ENCODE data around the gene RNF10. TPM values are rescaled to one million over a fixed set of nuclear protein-coding genes. Genes with fewer than 3 reads are reported as not detected.

RNF10 gene
- total RNA-seq, 1 experiment from 2014 or later, result 153 TPM

GRCh38 chr12:120544691-120545090, 10.5 kb downstream of the RNF10 start:
- WGBS (ENCODE audit: extremely low coverage, insufficient read length, low lambda C conversion rate), result no CpG with 5 or more reads among the region's 3 CpGs
- Histone ChIP-seq H3T11ph (ENCODE audit: low read length) (no peak overlapping the region), H2BK15ac (ENCODE audit: low read depth, low read length) (no peak overlapping the region), H4K5ac (ENCODE audit: insufficient read length, low read depth, low read length) (no peak overlapping the region), H2AK5ac (ENCODE audit: insufficient read length, low read length) (no peak overlapping the region), H4K91ac (ENCODE audit: insufficient read length, low read depth, low read length) (no peak overlapping the region), H2BK5ac (ENCODE audit: insufficient read length, low read length) (no peak overlapping the region), H3K18ac (ENCODE audit: insufficient read length, low read depth, low read length) (no peak overlapping the region), H3K27ac (ENCODE audit: insufficient read length, low read depth, low read length) (no peak overlapping the region), H3K56ac (ENCODE audit: insufficient read length, low read depth, low read length) (no peak overlapping the region), H2BK12ac (ENCODE audit: insufficient read length, low read depth, low read length) (no peak overlapping the region), H3K27me3 (ENCODE audit: insufficient read depth, low read length) (no peaks in the 10 kb centered on the region), H3K23me2 (ENCODE audit: insufficient read length, low read depth, low read length, poor library complexity, severe bottlenecking) (no peaks in the 10 kb centered on the region), H3K79me1 (ENCODE audit: insufficient read depth, low read depth, low read length, poor library complexity, severe bottlenecking) (peaks cover 12% of the 10 kb centered on the region), H3K4me2 (ENCODE audit: insufficient read depth, insufficient read length, low read length) (no peak overlapping the region), H3K4ac (ENCODE audit: low read depth, low read length) (no peak overlapping the region), H3K23ac (ENCODE audit: insufficient read length, low read depth, low read length) (no peak overlapping the region), H3K79me2 (ENCODE audit: insufficient read depth, low read length) (peaks cover 11% of the 10 kb centered on the region; the same call in 1 of the 2 replicates), H3K14ac (ENCODE audit: insufficient read depth, low read length) (no peak overlapping the region), H2BK20ac (ENCODE audit: low read depth, low read length, poor library complexity, severe bottlenecking) (no peak overlapping the region), H2BK120ac (ENCODE audit: low read depth, low read length, poor library complexity, severe bottlenecking) (no peak overlapping the region), H3K9me3 (ENCODE audit: control insufficient read depth, low read depth, low read length) (no peaks in the 10 kb centered on the region), H3K9ac (ENCODE audit: extremely low read depth, insufficient read length, low read length) (no peak overlapping the region), H4K8ac (replicated peaks; ENCODE audit: insufficient read length, low read depth, low read length) (no peak overlapping the region), H2AFZ (ENCODE audit: low read length) (no peak overlapping the region), H4K20me1 (ENCODE audit: control insufficient read depth, insufficient read depth, insufficient read length) (no peaks in the 10 kb centered on the region), H3K4me1 (ENCODE audit: insufficient read depth, low read length) (no peaks in the 10 kb centered on the region)
- Mint-ChIP-seq H3K27ac (no peak overlapping the region), H3K36me3 (ENCODE audit: insufficient read depth in 1 of 3, low read depth in 3 of 3) (peaks cover 9 to 25% (median 12%) of the 10 kb centered on the region in 3 experiments; a peak in 5 of 7 replicates), H3K9me3 (no peaks in the 10 kb centered on the region), H3K4me1 (no peaks in the 10 kb centered on the region; a peak in 1 of 4 replicates), H3K27me3 (ENCODE audit: low read depth) (no peaks in the 10 kb centered on the region), H3K4me3 (no peak overlapping the region)
- no peak for TF ChIP-seq CTCF (conservative IDR thresholded peaks at IDR 0.05)
- DNase-seq, result no peak

Data from H9 (cell line).